IPS-18c (cell line): Measurements from ENCODE around the gene CATSPER4.
"Not testable (repeated sequence)": the region's sequence is repeated elsewhere in the genome, so short reads cannot be mapped to it uniquely, and the experiment has no call there.

Experiments
- H3K4me3 ChIP-seq: 2 replicates; pipeline ENCODE4 v1.7.0; 2013; ENCODE audit warnings: low read depth, mild to moderate bottlenecking, low read length, moderate library complexity; ENCODE audit not compliant: insufficient read depth
- H3K9me3 ChIP-seq: one replicate; pipeline ENCODE4 v1.6.1; 2013; ENCODE audit warnings: mild to moderate bottlenecking, low read length, moderate library complexity; ENCODE audit not compliant: control insufficient read depth, insufficient read depth

The CATSPER4 gene

DNA sequence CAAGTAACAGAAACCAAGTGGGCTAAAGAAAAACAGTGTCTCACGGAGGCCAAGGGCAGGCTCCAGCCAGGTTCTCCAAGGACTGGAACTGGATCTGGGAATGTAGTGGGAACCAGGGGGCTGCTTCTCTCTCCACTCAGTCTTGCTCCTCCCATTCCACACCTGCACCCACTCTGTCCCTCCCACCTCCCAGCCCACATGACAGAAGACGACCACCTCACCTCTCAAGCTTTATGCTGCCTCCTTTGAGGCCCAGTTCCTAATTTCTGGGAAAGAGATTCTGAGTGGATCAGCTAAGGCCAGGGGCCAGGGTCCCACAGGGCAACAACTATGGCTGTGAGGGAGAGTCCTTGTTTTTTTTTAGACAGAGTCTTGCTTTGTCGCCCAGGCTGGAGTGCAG, 24.8 kb downstream of the CATSPER4 start:
- no peaks in the 10 kb centered on the region for H3K9me3 ChIP-seq
- no peak overlapping the region for H3K4me3 ChIP-seq

DNA sequence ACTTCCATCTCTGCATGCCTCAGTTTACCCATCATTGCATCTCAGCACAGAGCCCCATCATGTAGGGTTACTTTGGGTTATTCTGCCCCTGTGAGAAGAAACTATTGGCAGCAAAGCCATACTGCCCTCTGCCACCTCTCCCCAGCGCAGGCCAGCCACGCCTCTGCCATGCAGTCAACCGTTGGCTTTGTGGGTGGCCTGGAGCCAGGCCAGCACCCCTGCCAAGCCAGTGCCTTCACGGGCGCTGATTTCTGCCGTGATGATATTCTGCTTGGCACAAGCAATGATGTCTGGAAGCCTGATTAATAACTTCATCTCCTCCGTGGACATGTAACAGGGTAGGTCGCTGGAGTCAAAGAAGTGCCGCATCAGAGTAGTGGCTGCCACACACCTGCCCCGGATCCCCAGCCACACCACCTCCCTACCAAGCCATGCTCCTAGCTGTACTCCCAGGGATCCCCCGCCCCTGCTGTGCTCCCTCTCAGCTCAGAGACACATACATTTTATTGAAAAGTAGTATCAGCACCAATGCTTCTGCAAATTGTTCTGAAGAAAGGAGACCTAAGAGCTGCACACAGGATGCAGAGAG, 28.6 kb downstream of the CATSPER4 start:
- Histone ChIP-seq H3K4me3 (no peak overlapping the region), H3K9me3 (no peaks in the 10 kb centered on the region)

DNA sequence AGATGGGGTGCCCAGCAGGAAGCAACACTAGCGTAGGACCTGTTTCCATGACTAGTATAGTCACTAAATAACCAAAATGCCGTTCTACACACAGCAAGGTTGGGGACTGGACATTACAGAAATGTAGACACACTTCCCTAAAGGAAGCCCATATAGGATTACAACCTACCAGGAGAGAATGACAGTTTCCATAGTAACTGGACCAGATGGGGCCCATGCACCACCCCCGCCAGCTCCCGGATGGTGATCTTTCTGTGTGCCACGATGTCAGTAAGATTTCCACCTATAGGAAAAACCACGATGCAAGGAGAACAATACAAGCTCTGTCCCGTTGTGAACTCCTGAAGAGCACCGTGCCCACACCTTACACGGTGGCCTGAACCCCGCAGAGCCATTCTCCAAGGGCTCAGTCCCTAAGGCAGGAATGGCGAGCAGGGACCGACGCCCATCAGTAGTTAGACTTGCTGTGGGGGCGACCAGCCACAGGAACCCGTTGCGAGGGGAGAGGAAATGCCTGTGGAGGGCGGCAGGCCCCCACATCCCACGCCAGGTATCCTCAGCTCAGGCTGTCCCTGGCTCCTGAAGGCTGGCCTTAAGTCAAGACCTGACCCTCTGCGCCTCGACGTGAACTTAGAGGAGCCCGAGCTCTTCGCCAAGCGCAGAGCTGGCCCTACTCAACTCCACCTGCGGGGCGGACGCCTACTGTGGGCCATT, 30.0 kb downstream of the CATSPER4 start:
- H3K9me3 ChIP-seq: no peaks in the 10 kb centered on the region

DNA sequence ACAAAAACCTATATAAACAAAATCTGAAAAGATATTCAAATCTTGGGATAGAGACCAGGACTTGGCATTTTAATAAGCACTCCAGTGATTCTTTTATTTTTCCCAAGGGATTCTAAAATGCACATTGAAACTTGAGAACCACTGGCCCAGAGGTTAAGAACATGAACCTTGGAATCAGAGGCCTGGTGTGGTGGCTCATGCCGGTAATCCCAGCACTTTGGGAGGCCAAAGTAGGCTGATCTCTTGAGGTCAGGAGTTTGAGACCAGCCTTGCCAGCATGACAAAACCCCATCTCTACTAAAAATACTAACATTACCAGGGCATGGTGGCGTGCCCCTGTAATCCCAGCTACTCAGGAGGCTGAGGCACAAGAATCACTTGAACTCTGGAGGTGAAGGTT, 30.7 kb downstream of the CATSPER4 start:
- Histone ChIP-seq H3K9me3 (no peaks in the 10 kb centered on the region), H3K4me3 (no peak overlapping the region)

More for the DNA sequence above, 30.0 kb downstream of the CATSPER4 start:
- no peak overlapping the region for H3K4me3 ChIP-seq

DNA sequence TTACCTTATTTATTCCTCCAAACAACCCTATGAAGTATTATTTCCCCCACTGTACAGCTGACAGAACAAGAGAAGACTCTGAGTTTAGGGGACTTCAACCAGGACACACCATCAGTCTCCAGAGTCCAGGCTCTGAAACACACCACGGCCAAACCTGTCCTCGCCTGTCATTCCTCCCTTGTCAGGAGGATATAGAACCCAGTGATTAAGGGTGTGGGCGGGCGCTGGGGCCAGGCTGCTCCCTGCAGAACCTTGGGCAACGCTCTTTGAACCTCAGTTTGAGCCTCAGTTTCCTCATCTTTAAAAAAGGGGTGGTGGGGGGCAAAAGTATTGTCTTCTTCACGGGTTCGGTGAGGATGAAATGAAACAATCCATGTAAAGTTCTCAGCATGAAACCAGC, 34.2 kb downstream of the CATSPER4 start:
- no peak overlapping the region; the same call in 1 of the 2 replicates for H3K4me3 ChIP-seq
- no peaks in the 10 kb centered on the region for H3K9me3 ChIP-seq

DNA sequence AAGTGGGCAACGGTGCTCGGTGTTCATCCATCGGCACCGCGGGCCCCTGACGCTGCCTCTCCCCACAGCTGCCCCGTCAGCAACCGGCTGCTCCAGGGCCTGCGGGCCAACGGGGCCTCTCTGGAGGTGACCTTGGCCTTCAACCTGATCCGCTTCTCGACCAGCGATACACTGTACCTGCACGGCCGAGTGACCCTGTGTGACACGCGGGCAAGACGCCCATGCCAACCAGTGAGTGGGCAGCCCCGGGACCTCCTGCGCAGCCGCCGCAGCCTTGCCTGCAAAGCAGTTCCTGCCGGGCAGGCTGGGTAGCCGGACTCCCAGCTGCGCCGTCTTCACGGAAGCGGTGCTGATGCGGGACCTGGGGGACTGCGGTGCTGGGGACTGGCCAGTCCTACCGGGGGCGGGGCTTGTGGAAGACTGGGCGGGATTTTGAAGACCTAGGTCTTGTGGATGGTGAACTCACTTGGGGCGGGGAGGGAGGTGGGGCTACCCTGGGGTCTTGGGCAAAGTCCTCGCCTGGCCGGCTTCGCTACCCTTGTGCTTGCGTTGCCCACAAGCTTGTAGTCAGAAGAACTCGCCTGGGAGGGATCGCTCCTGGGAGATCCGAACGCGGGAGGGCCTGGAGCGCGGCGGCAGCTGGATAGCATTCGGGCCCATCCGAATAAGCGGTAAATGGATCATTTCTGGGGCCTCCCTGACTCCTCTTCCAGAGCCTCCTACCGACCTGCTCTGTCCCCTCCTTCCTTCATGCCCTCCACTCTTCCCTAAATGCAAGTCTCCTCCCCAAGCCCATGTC, 34.8 kb downstream of the CATSPER4 start:
- Histone ChIP-seq H3K9me3 (no peaks in the 10 kb centered on the region), H3K4me3 (peak overlapping the region; percentile 62)

DNA sequence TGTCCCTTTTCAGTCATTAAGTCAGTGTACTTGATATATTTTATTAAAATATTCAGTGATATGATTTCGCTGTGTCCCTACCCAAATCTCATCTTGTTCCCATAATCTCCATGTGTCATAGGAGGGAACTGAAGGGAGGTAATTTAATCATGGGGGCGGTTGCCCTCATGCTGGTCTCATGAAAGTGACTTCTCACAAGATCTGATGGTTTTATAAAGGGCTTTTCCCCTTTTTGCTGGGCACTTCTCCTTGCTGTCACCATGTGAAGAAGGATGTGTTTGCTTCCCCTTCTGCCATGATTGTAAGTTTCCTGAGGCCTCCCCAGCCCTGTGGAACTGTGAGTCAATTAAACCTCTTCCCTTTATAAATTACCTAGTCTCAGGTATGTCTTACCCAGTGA, 40.3 kb downstream of the CATSPER4 start:
- H3K9me3 ChIP-seq, H3K4me3 ChIP-seq: not testable (repeated sequence)

DNA sequence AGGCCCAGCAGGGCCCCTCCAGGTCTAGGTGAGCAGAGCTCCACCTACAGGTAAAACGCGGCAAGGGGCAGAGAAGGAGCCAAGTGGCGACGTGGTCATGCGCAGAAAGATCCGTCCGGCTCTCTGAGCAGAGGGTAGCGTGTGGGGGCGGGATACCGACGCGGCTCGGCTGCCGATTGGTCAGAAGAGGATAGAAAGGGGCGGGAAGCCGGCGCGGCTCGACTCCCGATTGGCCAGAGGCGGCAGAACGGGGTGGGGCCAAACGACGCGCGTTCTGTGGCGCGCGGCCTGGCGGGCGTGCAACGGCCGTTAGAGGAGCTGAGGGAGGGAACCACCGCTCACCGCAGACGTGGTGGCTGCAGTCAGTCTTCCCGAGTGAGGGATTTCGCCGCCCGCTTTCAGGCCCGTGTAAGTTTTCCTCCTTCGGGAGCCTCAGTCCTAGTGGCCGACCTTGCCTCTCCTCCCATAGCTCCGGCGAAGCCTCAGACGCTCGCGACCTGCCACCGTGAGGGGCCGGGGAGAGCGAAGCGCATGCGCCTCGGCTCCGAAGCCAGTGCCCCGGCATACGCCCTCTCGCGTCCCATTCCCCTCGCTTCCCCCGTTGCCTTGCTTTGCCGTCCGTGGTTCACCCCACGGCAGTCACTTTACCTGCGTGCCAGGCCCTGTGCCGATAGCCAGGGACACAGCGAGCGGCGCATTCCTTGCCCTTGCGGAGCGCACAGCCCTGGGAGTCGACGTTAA, 43.7 kb downstream of the CATSPER4 start, which contains the start of gene CEP85:
TSS of gene CEP85 (plus strand) at position 298 of the 741 bp plus-strand sequence. CDS start 5,584 bp downstream, outside the sequence.
- Histone ChIP-seq H3K4me3 (peak within 1 kb of the TSS; percentile 98), H3K9me3 (no peaks in the 10 kb centered on the region)

DNA sequence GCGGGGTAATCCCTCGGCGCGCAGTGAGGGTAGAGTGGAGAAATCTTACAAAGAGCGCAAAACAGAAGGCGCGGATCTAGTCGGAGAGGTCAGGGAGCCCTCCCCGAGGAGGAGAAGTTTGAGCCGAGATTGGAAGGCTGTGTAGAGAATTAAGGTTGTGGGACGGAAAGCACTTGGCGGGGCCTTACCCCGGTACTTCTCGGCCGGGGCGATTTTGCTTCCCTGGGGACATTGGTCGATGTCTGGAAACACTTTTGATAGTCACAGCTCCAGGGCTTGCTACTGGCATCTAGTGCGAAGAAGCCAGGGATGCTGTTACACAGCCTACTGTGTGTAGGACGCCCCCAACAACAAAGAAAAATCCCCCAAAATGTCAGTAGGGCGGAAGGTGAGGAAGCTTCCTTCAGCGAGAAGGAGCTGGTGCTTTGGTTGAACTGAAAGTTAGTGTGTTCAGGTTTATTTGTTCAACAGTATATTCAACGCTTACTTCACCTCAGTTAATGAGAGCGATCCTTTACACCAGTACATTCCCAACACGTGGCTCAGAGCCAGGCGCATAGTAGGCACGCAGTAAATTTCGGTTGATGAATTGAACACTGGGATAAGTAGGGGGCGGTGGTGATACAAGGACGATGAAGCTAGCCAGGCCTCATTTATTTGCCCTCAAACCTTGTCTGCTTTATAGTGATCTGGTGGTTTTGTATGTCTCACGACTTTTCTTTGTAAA, 44.4 kb downstream of the CATSPER4 start:
- H3K9me3 ChIP-seq: no peaks in the 10 kb centered on the region
- peak overlapping the region; percentile 98 for H3K4me3 ChIP-seq

DNA sequence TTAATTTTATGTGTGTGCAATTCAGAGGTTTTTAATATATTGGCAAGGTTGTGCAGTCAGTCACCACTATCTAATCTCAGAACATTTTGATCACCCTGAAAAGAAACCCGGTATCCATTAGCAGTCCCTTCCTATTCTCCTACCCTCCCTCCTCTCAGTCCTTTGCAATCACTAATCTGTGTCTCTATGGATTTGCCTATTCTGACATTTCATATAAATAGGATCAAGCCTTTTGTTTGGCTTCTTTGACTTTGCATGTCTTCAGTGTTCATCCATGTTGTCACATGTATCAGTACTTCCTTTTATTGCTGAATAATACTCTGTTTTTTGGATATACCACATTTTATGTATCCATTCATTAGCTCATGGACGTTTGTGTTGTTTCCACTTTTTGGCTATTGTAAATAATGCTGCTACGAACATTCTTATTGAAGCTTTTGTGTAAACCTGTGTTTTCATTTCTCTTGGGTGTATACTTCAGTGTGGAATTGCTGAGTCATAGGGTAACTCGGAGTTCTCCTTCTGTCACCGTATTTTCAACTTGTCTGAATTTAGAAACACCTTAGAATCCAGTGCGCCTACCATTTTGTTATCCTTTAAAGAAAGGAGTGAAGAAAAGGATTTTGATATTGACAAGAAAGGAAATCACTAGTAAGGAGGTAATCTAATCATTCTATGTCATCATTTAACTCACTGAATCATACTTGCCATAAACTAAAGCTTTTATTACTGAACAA, 47.0 kb downstream of the CATSPER4 start:
- Histone ChIP-seq H3K9me3 (no peaks in the 10 kb centered on the region), H3K4me3 (no peak overlapping the region)

DNA sequence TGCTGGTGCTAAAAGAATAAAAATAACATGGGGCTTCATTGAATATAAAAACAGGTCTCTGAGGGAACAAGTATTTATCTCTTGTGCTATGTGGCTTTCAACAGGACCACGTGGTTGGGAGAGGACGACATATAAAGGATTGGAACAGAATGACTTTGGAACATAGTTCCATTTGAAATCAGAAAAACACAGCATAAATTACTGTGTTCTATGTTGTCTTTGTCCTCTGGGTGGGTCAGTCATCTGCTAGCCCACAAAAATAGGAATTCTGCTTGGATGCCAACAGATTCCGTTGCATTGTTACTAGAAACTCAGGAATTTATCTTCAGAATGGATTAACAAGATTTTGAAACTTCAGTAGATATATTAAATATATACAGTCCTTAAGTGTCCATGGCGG, 49.5 kb downstream of the CATSPER4 start:
- H3K9me3 ChIP-seq: no peaks in the 10 kb centered on the region

More for the DNA sequence above, 49.5 kb downstream of the CATSPER4 start:
- no peak overlapping the region for H3K4me3 ChIP-seq
